SK-N-SH (cell line): ENCODE data around the gene TPP1. TPM values are rescaled to one million over a fixed set of nuclear protein-coding genes. Genes with fewer than 3 reads are reported as not detected.

Experiments used
- CTCF ChIA-PET: fragments of 300-600, 350-600 bp; formaldehyde crosslinking; extraction: SDS; loops from one replicate; lab custom pipeline; 2021; lab: Yijun Ruan, JAX
- POLR2A ChIA-PET: fragments of 350-600 bp; sonication (Branson Sonifier 250); formaldehyde crosslinking; extraction: SDS; loops from one replicate; lab custom pipeline; 2020; ENCODE audit warnings: antibody characterized with exemption, inconsistent platforms; lab: Yijun Ruan, JAX
- DNase-seq: peaks from one replicate; pipeline ENCODE4 v3.0.0; 2012
- H2AFZ ChIP-seq: fragments of 200-600 bp; sonication (generic); 2 replicates; pipeline ENCODE4 v1.8.1; 2016; ENCODE audit warnings: antibody characterized with exemption, mild to moderate bottlenecking, low read depth
- H3F3A ChIP-seq: fragments of 200-600 bp; sonication (generic); replicated peaks from 2 replicates; pipeline ENCODE3; 2016; ENCODE audit warnings: antibody characterized with exemption, mild to moderate bottlenecking; ENCODE audit not compliant: insufficient read depth
- H3K27ac ChIP-seq, 2 experiments: fragments of 200-500 bp in 1 of 2; fragments of 200-600 bp in 1 of 2; sonication (Bioruptor generic) in 1 of 2; sonication (generic), shearing (Covaris generic) in 1 of 2; 2 replicates each; pipeline versions ENCODE4 v1.5.1 to v1.6.1; 2014 to 2016; ENCODE audit warnings: low read depth in 2 of 2, inconsistent platforms in 1 of 2, low read length in 1 of 2, mild to moderate bottlenecking in 1 of 2, mixed read lengths in 1 of 2
- H3K27me3 ChIP-seq: fragments of 200-600 bp; sonication (generic), shearing (Covaris generic); 2 replicates; pipeline ENCODE4 v1.6.1; 2016; ENCODE audit warnings: mixed run types; ENCODE audit not compliant: insufficient read depth
- H3K36me3 ChIP-seq, 2 experiments: fragments of 200-500 bp in 1 of 2; fragments of 200-600 bp in 1 of 2; sonication (Bioruptor generic) in 1 of 2; sonication (generic) in 1 of 2; replicated peaks in 1 of 2; 2 replicates each; pipeline versions ENCODE3 to v1.5.1; 2014 to 2016; ENCODE audit warnings: low read length in 1 of 2, mild to moderate bottlenecking in 1 of 2; ENCODE audit not compliant: insufficient read depth in 2 of 2, control insufficient read depth in 1 of 2
- H3K4me1 ChIP-seq, 2 experiments: fragments of 200-500 bp in 1 of 2; fragments of 200-600 bp in 1 of 2; sonication (Bioruptor generic) in 1 of 2; sonication (generic), shearing (Covaris generic) in 1 of 2; 2 replicates each; pipeline versions ENCODE4 v1.5.1 to v1.6.1; 2014 to 2016; ENCODE audit warnings: low read depth in 1 of 2, low read length in 1 of 2, mixed run types in 1 of 2; ENCODE audit not compliant: insufficient read depth in 2 of 2, control insufficient read depth in 1 of 2
- H3K4me2 ChIP-seq: fragments of 200-600 bp; sonication (generic), shearing (Covaris generic); 2 replicates; pipeline ENCODE4 v1.6.1; 2017; ENCODE audit warnings: mixed run types
- H3K4me3 ChIP-seq, 2 experiments: fragments of 200-500 bp in 1 of 2; fragments of 200-600 bp in 1 of 2; sonication (Bioruptor generic) in 1 of 2; sonication (generic), shearing (Covaris generic) in 1 of 2; 2 replicates each; pipeline versions ENCODE4 v1.5.1 to v1.8.1; 2014 to 2016; ENCODE audit warnings: low read depth in 2 of 2, inconsistent platforms in 1 of 2, low read length in 1 of 2, mild to moderate bottlenecking in 1 of 2, mixed read lengths in 1 of 2, moderate library complexity in 1 of 2
- H3K79me2 ChIP-seq: fragments of 200-600 bp; sonication (generic); 2 replicates; pipeline ENCODE4 v1.8.1; 2017; ENCODE audit warnings: mild to moderate bottlenecking; ENCODE audit not compliant: insufficient read depth
- H3K9ac ChIP-seq: fragments of 200-600 bp; sonication (generic); 2 replicates; pipeline ENCODE4 v1.6.1; 2017; ENCODE audit warnings: mixed run types
- H3K9me2 ChIP-seq: fragments of 200-600 bp; sonication (generic); 2 replicates; pipeline ENCODE4 v1.6.1; 2017; ENCODE audit warnings: mixed run types
- H3K9me3 ChIP-seq: fragments of 200-600 bp; sonication (generic); 2 replicates; pipeline ENCODE4 v1.6.1; 2017; ENCODE audit warnings: mixed run types, mild to moderate bottlenecking, moderate library complexity
- H4K20me1 ChIP-seq: fragments of 200-600 bp; sonication (generic); 2 replicates; pipeline ENCODE4 v1.6.1; 2017; ENCODE audit warnings: mild to moderate bottlenecking, mixed run types; ENCODE audit not compliant: insufficient read depth
- EZH2phosphoT487 ChIP-seq: fragments of 200-600 bp; sonication (generic); IDR thresholded peaks from 2 replicates; pipeline ENCODE4 v1.6.1; 2017; ENCODE audit warnings: low read depth, mixed run types, mild to moderate bottlenecking, antibody characterized with exemption, moderate library complexity, borderline replicate concordance
- GATA2 ChIP-seq: sonication (generic); formaldehyde crosslinking; IDR thresholded peaks from 2 replicates; pipeline ENCODE4 v1.5.0; 2020; ENCODE audit warnings: mild to moderate bottlenecking, missing genetic modification reagents
- POLR2AphosphoS5 ChIP-seq: IDR thresholded peaks from 2 replicates; pipeline ENCODE4 v1.6.1; 2012; ENCODE audit warnings: low read depth, low read length
- RFX5 ChIP-seq: IDR thresholded peaks from 2 replicates; pipeline ENCODE4 v1.6.1; 2012; ENCODE audit warnings: mild to moderate bottlenecking, improper control_type of control experiment, low read length
- TEAD4 ChIP-seq: IDR thresholded peaks from 2 replicates; pipeline ENCODE4 v1.4.0; 2012; ENCODE audit warnings: mild to moderate bottlenecking, borderline replicate concordance; ENCODE audit not compliant: insufficient read depth
- whole genome bisulfite sequencing: methylation state at CpG from one replicate; pipeline ENCODE4 v1.1.6; 2017; ENCODE audit warnings: low lambda C conversion rate; 5-methylcytosine and 5-hydroxymethylcytosine counted together
- polyA plus RNA-seq, 3 experiments: library from polyadenylated mRNA; depleted of rRNA; stranded (reverse); fragments of >200 nt; gene quantifications; 2 replicates each; pipeline ENCODE4 v1.2.3, GENCODE V29; 2012
- TF ChIP-seq, protein P1 (sequence below): IDR thresholded peaks from 2 replicates; pipeline ENCODE4 v1.6.1; 2012; ENCODE audit warnings: mild to moderate bottlenecking, low read depth, low read length, moderate library complexity
- TF ChIP-seq, protein P2 (sequence below): IDR thresholded peaks from 2 replicates; pipeline ENCODE4 v1.4.0; 2012; ENCODE audit warnings: low read depth, borderline replicate concordance

Gene TPP1
- polyA plus RNA-seq, 1 of the 3 experiments (the other 2 are of a cell fraction): 105 TPM

DNA sequence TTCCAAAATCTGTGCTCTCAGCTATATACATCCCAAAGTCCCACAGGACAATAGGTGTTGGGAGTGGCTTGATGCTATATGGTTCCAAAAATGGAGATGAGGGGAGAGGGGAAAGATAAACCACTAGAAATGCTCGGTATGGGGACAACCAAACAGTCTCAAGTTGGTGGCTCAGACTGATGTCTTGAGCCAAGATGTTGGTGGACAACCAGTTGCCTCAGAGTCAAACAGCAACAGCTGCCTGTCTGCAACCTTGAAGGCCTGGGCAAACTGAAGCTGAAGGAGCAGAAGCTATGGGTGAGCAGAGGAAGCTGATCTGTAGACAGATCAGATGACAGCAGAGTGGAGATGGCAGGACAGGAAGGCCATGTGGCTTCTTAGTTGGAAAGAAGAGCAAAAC lies 19.8 kb downstream of the TPP1 start:
- Histone ChIP-seq H3K4me3 (no peak overlapping the region), H3K4me2 (no peak overlapping the region), H3K9me2 (no peaks in the 10 kb centered on the region), H3K9me3 (no peaks in the 10 kb centered on the region), H3K27me3 (no peaks in the 10 kb centered on the region), H3K4me1 (peaks cover 0 to 13% of the 10 kb centered on the region in 2 experiments; a peak in 2 of 4 replicates), H2AFZ (no peak overlapping the region), H3K36me3 (peaks cover 17 to 62% of the 10 kb centered on the region in 2 experiments), H3F3A (peaks cover 4% of the 10 kb centered on the region), H3K79me2 (peaks cover 64% of the 10 kb centered on the region), H4K20me1 (no peaks in the 10 kb centered on the region), H3K27ac (no peak overlapping the region), H3K9ac (no peak overlapping the region)
- no peak for DNase-seq
- WGBS: 93% methylated on average over 1 of the region's 1 CpG
- TF ChIP-seq, protein P1, sequence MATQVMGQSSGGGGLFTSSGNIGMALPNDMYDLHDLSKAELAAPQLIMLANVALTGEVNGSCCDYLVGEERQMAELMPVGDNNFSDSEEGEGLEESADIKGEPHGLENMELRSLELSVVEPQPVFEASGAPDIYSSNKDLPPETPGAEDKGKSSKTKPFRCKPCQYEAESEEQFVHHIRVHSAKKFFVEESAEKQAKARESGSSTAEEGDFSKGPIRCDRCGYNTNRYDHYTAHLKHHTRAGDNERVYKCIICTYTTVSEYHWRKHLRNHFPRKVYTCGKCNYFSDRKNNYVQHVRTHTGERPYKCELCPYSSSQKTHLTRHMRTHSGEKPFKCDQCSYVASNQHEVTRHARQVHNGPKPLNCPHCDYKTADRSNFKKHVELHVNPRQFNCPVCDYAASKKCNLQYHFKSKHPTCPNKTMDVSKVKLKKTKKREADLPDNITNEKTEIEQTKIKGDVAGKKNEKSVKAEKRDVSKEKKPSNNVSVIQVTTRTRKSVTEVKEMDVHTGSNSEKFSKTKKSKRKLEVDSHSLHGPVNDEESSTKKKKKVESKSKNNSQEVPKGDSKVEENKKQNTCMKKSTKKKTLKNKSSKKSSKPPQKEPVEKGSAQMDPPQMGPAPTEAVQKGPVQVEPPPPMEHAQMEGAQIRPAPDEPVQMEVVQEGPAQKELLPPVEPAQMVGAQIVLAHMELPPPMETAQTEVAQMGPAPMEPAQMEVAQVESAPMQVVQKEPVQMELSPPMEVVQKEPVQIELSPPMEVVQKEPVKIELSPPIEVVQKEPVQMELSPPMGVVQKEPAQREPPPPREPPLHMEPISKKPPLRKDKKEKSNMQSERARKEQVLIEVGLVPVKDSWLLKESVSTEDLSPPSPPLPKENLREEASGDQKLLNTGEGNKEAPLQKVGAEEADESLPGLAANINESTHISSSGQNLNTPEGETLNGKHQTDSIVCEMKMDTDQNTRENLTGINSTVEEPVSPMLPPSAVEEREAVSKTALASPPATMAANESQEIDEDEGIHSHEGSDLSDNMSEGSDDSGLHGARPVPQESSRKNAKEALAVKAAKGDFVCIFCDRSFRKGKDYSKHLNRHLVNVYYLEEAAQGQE: no peak
- TF ChIP-seq, protein P2, sequence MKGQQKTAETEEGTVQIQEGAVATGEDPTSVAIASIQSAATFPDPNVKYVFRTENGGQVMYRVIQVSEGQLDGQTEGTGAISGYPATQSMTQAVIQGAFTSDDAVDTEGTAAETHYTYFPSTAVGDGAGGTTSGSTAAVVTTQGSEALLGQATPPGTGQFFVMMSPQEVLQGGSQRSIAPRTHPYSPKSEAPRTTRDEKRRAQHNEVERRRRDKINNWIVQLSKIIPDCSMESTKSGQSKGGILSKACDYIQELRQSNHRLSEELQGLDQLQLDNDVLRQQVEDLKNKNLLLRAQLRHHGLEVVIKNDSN: no peak
- POLR2A ChIA-PET: no interaction called here
- CTCF ChIA-PET: interaction anchor here (1.2 to 1.7 kb wide), 4 partner anchors 13 to 220 kb away, joined by 3 to 7 read pairs (median 6); partner anchors contain the start of gene MRPL17

DNA sequence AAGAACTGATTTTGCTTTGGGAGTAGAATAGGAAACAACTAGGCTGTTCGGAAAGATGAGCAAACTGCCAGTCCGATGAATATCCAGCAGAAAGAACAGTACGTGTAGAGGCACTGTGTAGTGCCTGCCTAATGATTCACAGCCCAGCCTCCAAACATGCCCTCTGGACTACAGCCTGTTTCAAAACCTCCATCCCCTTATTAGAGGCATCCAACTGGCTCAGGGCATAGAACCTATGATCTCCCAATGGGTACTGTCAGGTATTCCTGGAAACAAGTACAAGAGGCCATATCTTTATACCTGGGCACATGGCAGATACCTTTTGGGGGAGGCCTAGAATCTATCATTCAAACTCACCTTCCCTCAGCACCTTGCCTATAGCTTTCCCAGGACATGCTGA lies 20.7 kb downstream of the TPP1 start:
- H3K9ac ChIP-seq: no peak overlapping the region
- CTCF ChIA-PET: no interaction called here
- H3K9me2 ChIP-seq: no peaks in the 10 kb centered on the region
- peaks cover 0 to 13% of the 10 kb centered on the region in 2 experiments; a peak in 2 of 4 replicates for H3K4me1 ChIP-seq
- no peaks in the 10 kb centered on the region for H3F3A ChIP-seq
- H3K9me3 ChIP-seq: no peaks in the 10 kb centered on the region
- TF ChIP-seq EZH2phosphoT487: no peak
- no peak for TF ChIP-seq GATA2
- no peak for TF ChIP-seq TEAD4
- no peak for TF ChIP-seq POLR2AphosphoS5
- TF ChIP-seq RFX5: no peak
- WGBS: 96% methylated on average over 3 of the region's 3 CpGs
- H3K27ac ChIP-seq: no peak overlapping the region
- no peak overlapping the region for H3K4me3 ChIP-seq
- H2AFZ ChIP-seq: no peak overlapping the region
- no peaks in the 10 kb centered on the region for H4K20me1 ChIP-seq
- H3K36me3 ChIP-seq: peaks cover 17 to 69% of the 10 kb centered on the region in 2 experiments
- no peak overlapping the region for H3K4me2 ChIP-seq
- POLR2A ChIA-PET: no interaction called here
- H3K79me2 ChIP-seq: peaks cover 55% of the 10 kb centered on the region
- no peak for DNase-seq
- no peaks in the 10 kb centered on the region for H3K27me3 ChIP-seq
